HCT116 (cell line): ENCODE measurements around the gene CAPN5.

ENCODE experiments used
- EZH2 ChIP-seq: fragments of 200-600 bp; sonication (generic); IDR thresholded peaks from 2 replicates; pipeline ENCODE4 v1.6.1; 2017; ENCODE audit warnings: antibody characterized with exemption, mixed run types
- POLR2A ChIP-seq: IDR thresholded peaks from 2 replicates; pipeline ENCODE4 v1.7.0; 2011; ENCODE audit warnings: borderline replicate concordance; ENCODE audit not compliant: insufficient read depth, insufficient read length; ENCODE audit errors: extremely low read depth
- REST ChIP-seq: IDR thresholded peaks from 2 replicates; pipeline ENCODE4 v1.6.1; 2012; ENCODE audit warnings: low read depth
- SIN3A ChIP-seq: IDR thresholded peaks from 2 replicates; pipeline ENCODE4 v1.6.1; 2012; ENCODE audit warnings: low read depth

GRCh38 chr11:77165066-77165465 lies 98.3 kb downstream of the CAPN5 start:
- TF ChIP-seq POLR2A (no peak), EZH2 (no peak), REST (no peak), SIN3A (no peak)
